ENCODE data around the gene FBXO10. TPM values are rescaled to one million over a fixed set of nuclear protein-coding genes. Genes with fewer than 3 reads are reported as not detected.
A peak's percentile ranks its signal among the peaks of the same experiment; 100 is the strongest.

The FBXO10 gene
- total RNA-seq, result 1 to 10 TPM; 5.5 to 5.7 TPM

GRCh38 chr9:37575921-37576721 is at the start of gene FBXO10:
FBXO10 (minus strand) TSS chr9:37576380; CDS start chr9:37541768, 34,612 bp downstream.
- peak; percentile 61 for DNase-seq (ENCODE audit: low spot score)
- no peaks in the 10 kb centered on the region for H3K36me3 ChIP-seq

GRCh38 chr9:37625758-37626147 is 49.6 kb upstream of the FBXO10 start:
- no peak for TF ChIP-seq CTCF (IDR thresholded peaks at IDR 0.05)
- Histone ChIP-seq H3K27ac (no peak overlapping the region), H3K9me3 (no peaks in the 10 kb centered on the region), H3K4me1 (no peaks in the 10 kb centered on the region), H3K4me3 (no peak overlapping the region), H3K36me3 (no peaks in the 10 kb centered on the region), H3K27me3 (no peaks in the 10 kb centered on the region)
- DNase-seq (ENCODE audit: low spot score), result no peak

More at GRCh38 chr9:37575921-37576721, at the start of gene FBXO10:
- peak within 1 kb of the TSS; percentile 88 to 90 for H3K27ac ChIP-seq
- peak within 1 kb of the TSS; percentile 88 to 96 for H3K4me3 ChIP-seq
- H3K9me3 ChIP-seq, result no peaks in the 10 kb centered on the region
- no peak for TF ChIP-seq CTCF (IDR thresholded peaks at IDR 0.05)
- H3K27me3 ChIP-seq, result no peaks in the 10 kb centered on the region
- H3K4me1 ChIP-seq, result peaks cover 0 to 17% of the 10 kb centered on the region in 2 donors

GRCh38 chr9:37625036-37625757 is 49.0 kb upstream of the FBXO10 start:
- TF ChIP-seq CTCF (IDR thresholded peaks at IDR 0.05), result no peak
- no peak for DNase-seq (ENCODE audit: low spot score)
- no peaks in the 10 kb centered on the region for H3K36me3 ChIP-seq
- no peak overlapping the region for H3K4me3 ChIP-seq
- no peaks in the 10 kb centered on the region for H3K4me1 ChIP-seq
- no peak overlapping the region for H3K27ac ChIP-seq
- no peaks in the 10 kb centered on the region for H3K9me3 ChIP-seq
- H3K27me3 ChIP-seq, result no peaks in the 10 kb centered on the region

GRCh38 chr9:37624073-37624472 is 47.9 kb upstream of the FBXO10 start:
- H3K9me3 ChIP-seq, result no peaks in the 10 kb centered on the region
- no peak for DNase-seq (ENCODE audit: low spot score)
- no peak overlapping the region for H3K4me3 ChIP-seq
- TF ChIP-seq CTCF (IDR thresholded peaks at IDR 0.05), result no peak
- H3K27me3 ChIP-seq, result no peaks in the 10 kb centered on the region
- H3K4me1 ChIP-seq, result no peaks in the 10 kb centered on the region
- no peaks in the 10 kb centered on the region for H3K36me3 ChIP-seq
- no peak overlapping the region for H3K27ac ChIP-seq

- H3K27ac ChIP-seq, result no peak overlapping the region
- no peaks in the 10 kb centered on the region for H3K36me3 ChIP-seq
- no peak for DNase-seq (ENCODE audit: low spot score)
- TF ChIP-seq CTCF (IDR thresholded peaks at IDR 0.05), result no peak
- H3K27me3 ChIP-seq, result no peaks in the 10 kb centered on the region
- no peaks in the 10 kb centered on the region for H3K9me3 ChIP-seq
- H3K4me1 ChIP-seq, result no peaks in the 10 kb centered on the region
- H3K4me3 ChIP-seq, result no peak overlapping the region
Measured at GRCh38 chr9:37623267-37623666, 47.1 kb upstream of the FBXO10 start.

Data from right atrium auricular region (tissue), 2 donors.